GM12892 (cell line): Measurements from ENCODE around the gene OR14A16.

Source experiments
- POLR2A ChIP-seq: IDR thresholded peaks from 2 replicates; pipeline ENCODE4 v1.6.1; 2011; ENCODE audit warnings: low read depth, low read length, control low read depth
- POLR2AphosphoS5 ChIP-seq: IDR thresholded peaks from 2 replicates; pipeline ENCODE4 v1.6.1; 2011; ENCODE audit warnings: low read depth, low read length, control low read depth

DNA sequence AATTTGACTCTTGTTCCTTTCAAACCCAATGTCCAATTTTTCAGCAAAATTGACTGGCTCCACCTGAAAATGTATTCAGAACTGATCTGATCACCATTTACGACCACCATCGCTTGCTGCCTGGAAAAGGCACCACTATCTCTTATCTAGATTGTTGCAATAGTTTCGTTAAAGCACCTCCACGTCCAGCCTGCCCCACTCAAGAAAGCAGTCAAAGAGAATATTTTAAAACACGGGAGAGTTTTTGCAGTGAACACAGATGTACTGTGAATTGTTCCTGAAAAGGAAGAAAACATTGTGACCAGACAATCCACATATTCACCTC is 21.7 kb upstream of the OR14A16 start:
- TF ChIP-seq POLR2A = no peak
- no peak for TF ChIP-seq POLR2AphosphoS5
